IPS-18a (cell line): ENCODE results near the gene WDR26.

Experiments
- H3K27ac ChIP-seq: one replicate; pipeline ENCODE4 v1.5.1; 2013; ENCODE audit warnings: low read length
- H3K27me3 ChIP-seq: one replicate; pipeline ENCODE4 v1.6.1; 2013; ENCODE audit warnings: mild to moderate bottlenecking, low read length; ENCODE audit not compliant: control insufficient read depth, insufficient read depth
- H3K36me3 ChIP-seq: one replicate; pipeline ENCODE4 v1.6.1; 2013; ENCODE audit warnings: low read depth, low read length; ENCODE audit not compliant: control insufficient read depth
- H3K4me1 ChIP-seq: one replicate; pipeline ENCODE4 v1.6.1; 2013; ENCODE audit warnings: low read depth, low read length; ENCODE audit not compliant: control insufficient read depth
- H3K4me3 ChIP-seq: one replicate; pipeline ENCODE4 v1.5.1; 2013; ENCODE audit warnings: low read length
- H3K9ac ChIP-seq: one replicate; pipeline ENCODE4 v1.6.1; 2013; ENCODE audit warnings: mild to moderate bottlenecking, low read length, moderate library complexity
- H3K9me3 ChIP-seq: one replicate; pipeline ENCODE4 v1.6.1; 2013; ENCODE audit warnings: low read depth, low read length; ENCODE audit not compliant: control insufficient read depth

Gene WDR26

DNA sequence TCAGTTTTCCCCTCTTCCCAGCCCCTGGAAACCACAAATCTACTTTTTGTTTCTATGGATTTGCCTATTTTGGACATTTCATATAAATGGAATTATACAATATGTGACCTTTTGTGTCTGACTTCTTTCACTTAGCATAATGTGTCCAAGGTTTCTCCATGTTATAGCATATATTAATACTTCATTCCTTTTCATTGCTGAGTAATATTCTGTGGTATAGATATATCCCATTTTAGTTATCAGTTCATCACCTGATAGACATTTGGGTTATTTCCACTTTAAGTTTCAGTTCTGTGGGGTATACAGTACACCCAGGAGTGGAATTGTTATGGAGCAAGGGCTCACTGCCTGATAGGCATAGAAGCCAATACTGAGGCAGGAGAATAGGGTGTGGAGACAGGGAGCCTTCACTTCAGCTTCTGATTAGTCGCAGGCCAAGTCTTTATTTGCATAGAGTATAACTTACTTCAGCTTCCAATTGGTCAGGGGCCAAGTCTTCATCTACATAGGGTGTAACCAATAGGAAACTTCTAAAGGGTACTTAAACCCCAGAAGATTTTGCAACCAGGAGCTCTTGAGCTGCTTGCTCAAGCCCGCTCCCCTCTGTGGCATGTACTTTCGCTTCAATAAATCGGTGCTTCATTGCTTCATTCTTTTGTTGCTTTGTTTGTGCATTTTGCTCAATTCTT lies 96.3 kb downstream of the WDR26 start:
- Histone ChIP-seq H3K36me3 (no peaks in the 10 kb centered on the region), H3K4me3 (no peak overlapping the region), H3K4me1 (peaks cover 7% of the 10 kb centered on the region), H3K9me3 (peaks cover 6% of the 10 kb centered on the region), H3K27me3 (no peaks in the 10 kb centered on the region), H3K27ac (no peak overlapping the region), H3K9ac (no peak overlapping the region)
